Lower leg skin (tissue), 4 donors: ENCODE results near the gene MIPOL1. TPM values are rescaled to one million over a fixed set of nuclear protein-coding genes. Genes with fewer than 3 reads are reported as not detected.

Experiments
- DNase-seq, 2 donors: peaks; one replicate each; pipeline ENCODE4 v3.0.0-alpha.2; 2019; ENCODE audit warnings: low spot score in 2 of 2
- H3K4me3 ChIP-seq: fragments of 200-600 bp; sonication (generic); 2 replicates; pipeline ENCODE4 v1.5.1; 2017; ENCODE audit warnings: mild to moderate bottlenecking, low read depth; ENCODE audit not compliant: poor library complexity, severe bottlenecking
- CTCF ChIP-seq, 3 donors: fragments of 450-650 bp; IDR thresholded peaks; one replicate each; pipeline ENCODE4 v1.5.1; 2016; ENCODE audit warnings: antibody characterized with exemption in 3 of 3, mild to moderate bottlenecking in 3 of 3, moderate library complexity in 2 of 3
- POLR2A ChIP-seq, 2 donors: fragments of 450-650 bp; IDR thresholded peaks; one replicate each; pipeline ENCODE4 v1.6.1; 2016 to 2017; ENCODE audit warnings: antibody characterized with exemption in 2 of 2, mild to moderate bottlenecking in 1 of 2, moderate library complexity in 1 of 2
- WGBS, 2 donors: methylation state at CpG; one replicate each; pipeline ENCODE4 v1.1.5; 2018; 5-methylcytosine and 5-hydroxymethylcytosine counted together
- intact Hi-C: fragments of 100-400 bp; cut with DNase I; formaldehyde crosslinking; loops from one replicate; pipeline ENCODE4 v1.15.0; 2023; ENCODE audit warnings: low total_unique reads
- total RNA-seq, 4 donors: library from RNA; depleted of rRNA; stranded (reverse); fragments of >200 nt; gene quantifications; one replicate each; pipeline ENCODE4 v1.1.0, GENCODE V29; 2016

MIPOL1 gene
- total RNA-seq, 4 donors from 2014 or later = 3.6 to 6.9 (median 5.9) TPM

- intact Hi-C loops = no loop called here
- H3K4me3 ChIP-seq = no peak overlapping the region
- no peak for TF ChIP-seq POLR2A (IDR thresholded peaks at IDR 0.05)
- TF ChIP-seq CTCF (IDR thresholded peaks at IDR 0.05) = no peak
- WGBS, 2 donors = 9 to 11% methylated on average over 23 of the region's 23 CpGs
- no peak for DNase-seq
These were observed 387.4 kb downstream of the MIPOL1 start for GRCh38 chr14:37585101-37585511.

- H3K4me3 ChIP-seq = no peak overlapping the region
- 18 to 23% methylated on average over 10 of the region's 10 CpGs for WGBS, 2 donors
- TF ChIP-seq POLR2A (IDR thresholded peaks at IDR 0.05) (no peak), CTCF (IDR thresholded peaks at IDR 0.05) (no peak)
- DNase-seq = no peak
- intact Hi-C loops = no loop called here
These were observed 388.4 kb downstream of the MIPOL1 start for GRCh38 chr14:37585971-37586796.

GRCh38 chr14:37586797-37587130 is 389.0 kb downstream of the MIPOL1 start:
- intact Hi-C loops = no loop called here
- no peak for TF ChIP-seq CTCF (IDR thresholded peaks at IDR 0.05)
- TF ChIP-seq POLR2A (IDR thresholded peaks at IDR 0.05) = no peak
- 5 to 7% methylated on average over 1 of the region's 1 CpG for WGBS, 2 donors
- no peak overlapping the region for H3K4me3 ChIP-seq
- no peak for DNase-seq

GRCh38 chr14:37587131-37587803 is 389.5 kb downstream of the MIPOL1 start:
- intact Hi-C loops = no loop called here
- WGBS, 2 donors = 20 to 24% methylated on average over 4 of the region's 4 CpGs
- DNase-seq = no peak
- no peak overlapping the region for H3K4me3 ChIP-seq
- TF ChIP-seq CTCF (IDR thresholded peaks at IDR 0.05) (no peak), POLR2A (IDR thresholded peaks at IDR 0.05) (no peak)

GRCh38 chr14:37587881-37588666 is 390.3 kb downstream of the MIPOL1 start:
- intact Hi-C loops = no loop called here
- no peak for TF ChIP-seq CTCF (IDR thresholded peaks at IDR 0.05)
- TF ChIP-seq POLR2A (IDR thresholded peaks at IDR 0.05) = no peak
- no peak for DNase-seq
- H3K4me3 ChIP-seq = no peak overlapping the region
- 4 to 7% methylated on average over 62 to 63 of the region's 63 CpGs for WGBS, 2 donors
